Common myeloid progenitor, CD34-positive (primary cell): Measurements from ENCODE around the gene KCNMA1.

ENCODE experiments used
- CTCF ChIA-PET: fragments of 350-600 bp; sonication (Branson Sonifier 250); formaldehyde crosslinking; loops from one replicate; lab custom pipeline; 2021; ENCODE audit warnings: antibody characterized with exemption; lab: Charles Lee
- POLR2A ChIA-PET: fragments of 350-600 bp; sonication (Branson Sonifier 250); formaldehyde crosslinking; loops from one replicate; lab custom pipeline; 2021; ENCODE audit warnings: antibody characterized with exemption; lab: Charles Lee
- DNase-seq, 3 donors: peaks; one replicate each; pipeline versions ENCODE4 v3.0.0 to v3.0.0-alpha.2; 2013
- H3K27ac ChIP-seq, 2 experiments: 1 replicate in 1 of 2; 2 replicates in 1 of 2; pipeline ENCODE4 v1.7.0; 2013; ENCODE audit warnings: inconsistent platforms in 2 of 2, low read length in 2 of 2, mild to moderate bottlenecking in 2 of 2, low read depth in 1 of 2, moderate library complexity in 1 of 2; ENCODE audit not compliant: severe bottlenecking in 2 of 2, insufficient read depth in 1 of 2, poor library complexity in 1 of 2
- H3K27me3 ChIP-seq, 5 experiments: replicated peaks in 2 of 5; 1 replicate in 3 of 5; 2 replicates in 2 of 5; pipeline versions ENCODE4 v1.6.1 to v1.7.0; 2013; ENCODE audit warnings: low read length in 4 of 5, mild to moderate bottlenecking in 2 of 5, moderate library complexity in 2 of 5, inconsistent platforms in 1 of 5; ENCODE audit not compliant: insufficient read depth in 5 of 5, control insufficient read depth in 4 of 5
- H3K36me3 ChIP-seq, 4 experiments: 1 replicate in 2 of 4; 2 replicates in 2 of 4; pipeline versions ENCODE4 v1.6.1 to v1.7.0; 2013; ENCODE audit warnings: low read length in 3 of 4, control low read depth in 1 of 4, mild to moderate bottlenecking in 1 of 4; ENCODE audit not compliant: control insufficient read depth in 4 of 4, insufficient read depth in 4 of 4
- H3K4me1 ChIP-seq, 4 experiments: 1 replicate in 3 of 4; 2 replicates in 1 of 4; pipeline versions ENCODE4 v1.6.1 to v1.7.1; 2013; ENCODE audit warnings: low read length in 3 of 4, mild to moderate bottlenecking in 3 of 4, control low read depth in 1 of 4, inconsistent platforms in 1 of 4, moderate library complexity in 1 of 4; ENCODE audit not compliant: control insufficient read depth in 4 of 4, insufficient read depth in 4 of 4; ENCODE audit errors: control extremely low read depth in 1 of 4
- H3K4me3 ChIP-seq, 7 experiments: 1 replicate in 4 of 7; 2 replicates in 3 of 7; pipeline versions ENCODE4 v1.5.1 to v1.7.0; 2013; ENCODE audit warnings: mild to moderate bottlenecking in 7 of 7, low read length in 6 of 7, moderate library complexity in 6 of 7, inconsistent platforms in 2 of 7, low read depth in 2 of 7, control low read depth in 1 of 7; ENCODE audit not compliant: insufficient read depth in 4 of 7, control insufficient read depth in 1 of 7; ENCODE audit errors: extremely low read depth in 1 of 7
- H3K9me3 ChIP-seq, 5 experiments: 1 replicate in 4 of 5; 2 replicates in 1 of 5; pipeline versions ENCODE4 v1.6.1 to v1.7.1; 2013; ENCODE audit warnings: low read length in 4 of 5, mild to moderate bottlenecking in 2 of 5, inconsistent platforms in 1 of 5, low read depth in 1 of 5, moderate library complexity in 1 of 5; ENCODE audit not compliant: control insufficient read depth in 4 of 5, insufficient read depth in 2 of 5; ENCODE audit errors: control extremely low read depth in 1 of 5
- WGBS: methylation state at CpG from one replicate; pipeline ENCODE4 v1.1.5; 2013; ENCODE audit not compliant: insufficient coverage; 5-methylcytosine and 5-hydroxymethylcytosine counted together

Gene KCNMA1

DNA sequence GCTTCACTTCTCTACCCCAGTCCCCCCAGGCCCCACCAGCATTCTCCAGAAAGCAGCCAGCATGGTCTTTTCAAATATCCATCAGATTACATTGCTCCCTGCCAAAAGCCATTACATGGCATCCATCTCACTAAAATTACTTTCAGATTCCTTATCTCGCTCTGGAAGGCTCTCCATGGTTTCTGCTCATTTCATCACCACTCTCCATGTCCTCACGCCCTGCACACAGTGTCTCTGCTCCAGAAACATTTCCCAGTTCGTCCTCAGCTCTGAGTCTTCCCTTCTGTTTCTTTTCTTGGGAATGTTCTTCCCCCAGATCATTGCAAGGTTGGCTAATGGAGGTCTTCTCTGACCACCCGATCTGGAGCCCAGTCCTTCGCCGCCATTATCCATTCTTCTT, 499.1 kb downstream of the KCNMA1 start:
- CTCF ChIA-PET: no interaction called here
- no peaks in the 10 kb centered on the region for H3K4me1 ChIP-seq
- no peaks in the 10 kb centered on the region for H3K36me3 ChIP-seq
- DNase-seq: no peak
- H3K27ac ChIP-seq: no peak overlapping the region
- 100% methylated on average over 6 of the region's 6 CpGs for WGBS
- POLR2A ChIA-PET: no interaction called here
- no peak overlapping the region for H3K4me3 ChIP-seq
- peaks cover 0 to 8% (median 0%) of the 10 kb centered on the region in 5 experiments for H3K27me3 ChIP-seq
- H3K9me3 ChIP-seq: no peaks in the 10 kb centered on the region

GRCh38 chr10:77135555-77135954, 502.1 kb downstream of the KCNMA1 start:
- Histone ChIP-seq H3K27ac (no peak overlapping the region), H3K4me1 (no peaks in the 10 kb centered on the region), H3K36me3 (no peaks in the 10 kb centered on the region), H3K27me3 (peaks cover 0 to 8% (median 0%) of the 10 kb centered on the region in 5 experiments), H3K4me3 (no peak overlapping the region), H3K9me3 (no peaks in the 10 kb centered on the region)
- DNase-seq: no peak
- CTCF ChIA-PET: no interaction called here
- WGBS: no CpG with 5 or more reads among the region's 3 CpGs
- POLR2A ChIA-PET: no interaction called here

GRCh38 chr10:77131214-77131613, 506.4 kb downstream of the KCNMA1 start:
- Histone ChIP-seq H3K27ac (no peak overlapping the region), H3K4me3 (no peak overlapping the region), H3K36me3 (no peaks in the 10 kb centered on the region), H3K9me3 (no peaks in the 10 kb centered on the region), H3K4me1 (no peaks in the 10 kb centered on the region), H3K27me3 (no peaks in the 10 kb centered on the region)
- POLR2A ChIA-PET: no interaction called here
- 100% methylated on average over 2 of the region's 3 CpGs for WGBS
- CTCF ChIA-PET: no interaction called here
- no peak for DNase-seq

DNA sequence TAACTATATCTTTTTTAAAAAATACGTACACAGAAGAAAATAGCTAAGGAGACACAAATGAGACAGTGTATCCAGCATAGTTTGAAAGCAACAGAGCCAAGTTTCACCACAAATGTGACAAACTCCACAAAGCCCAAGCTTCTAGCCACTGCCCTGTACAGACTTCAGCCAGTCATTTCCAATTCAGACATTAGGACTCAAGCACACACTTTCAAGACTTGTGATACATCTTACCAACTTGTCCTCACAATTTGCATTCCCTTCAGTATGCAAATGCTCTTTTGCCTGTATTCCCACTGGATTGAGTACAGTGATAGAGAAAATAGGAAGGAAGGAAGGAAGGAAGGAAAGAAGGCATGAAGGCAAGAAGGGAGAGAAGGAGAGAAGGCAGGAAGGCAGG, 510.4 kb downstream of the KCNMA1 start:
- no peak for DNase-seq
- Histone ChIP-seq H3K36me3 (no peaks in the 10 kb centered on the region), H3K4me1 (peaks cover 0 to 2% (median 0%) of the 10 kb centered on the region in 4 experiments), H3K9me3 (no peaks in the 10 kb centered on the region), H3K27me3 (no peaks in the 10 kb centered on the region), H3K4me3 (no peak overlapping the region), H3K27ac (no peak overlapping the region)
- POLR2A ChIA-PET: no interaction called here
- WGBS: no CpG with 5 or more reads among the region's 1 CpG
- CTCF ChIA-PET: no interaction called here

DNA sequence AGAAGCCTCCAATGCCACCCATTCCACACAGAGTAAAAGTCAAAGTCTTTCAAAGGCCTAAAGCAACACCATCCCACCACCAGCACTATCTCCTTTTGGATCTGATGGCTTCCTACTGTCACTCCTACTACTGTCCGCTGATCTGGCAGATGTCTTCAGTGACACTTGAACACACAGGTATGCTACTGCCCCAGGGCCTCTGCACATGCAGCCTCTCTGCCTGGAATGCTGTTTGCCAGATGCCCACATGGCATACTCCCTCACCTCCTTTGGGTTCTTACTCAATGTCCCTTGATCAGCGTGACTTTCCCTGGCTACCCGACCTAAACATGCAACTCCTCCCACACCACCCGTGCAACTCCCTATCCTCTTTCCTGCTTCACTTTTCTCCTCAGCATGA, 512.4 kb downstream of the KCNMA1 start:
- no peaks in the 10 kb centered on the region for H3K27me3 ChIP-seq
- no peak overlapping the region for H3K4me3 ChIP-seq
- DNase-seq: no peak
- H3K36me3 ChIP-seq: no peaks in the 10 kb centered on the region
- ChIA-PET CTCF (interaction anchor here (0.7 kb wide), 1 partner anchor 14 kb away, joined by 4 read pairs; no protein-coding TSS in a partner anchor), POLR2A (no interaction called here)
- H3K27ac ChIP-seq: no peak overlapping the region
- no peaks in the 10 kb centered on the region for H3K9me3 ChIP-seq
- H3K4me1 ChIP-seq: peaks cover 0 to 4% (median under 1%) of the 10 kb centered on the region in 4 experiments
- 94% methylated on average over 4 of the region's 4 CpGs for WGBS

DNA sequence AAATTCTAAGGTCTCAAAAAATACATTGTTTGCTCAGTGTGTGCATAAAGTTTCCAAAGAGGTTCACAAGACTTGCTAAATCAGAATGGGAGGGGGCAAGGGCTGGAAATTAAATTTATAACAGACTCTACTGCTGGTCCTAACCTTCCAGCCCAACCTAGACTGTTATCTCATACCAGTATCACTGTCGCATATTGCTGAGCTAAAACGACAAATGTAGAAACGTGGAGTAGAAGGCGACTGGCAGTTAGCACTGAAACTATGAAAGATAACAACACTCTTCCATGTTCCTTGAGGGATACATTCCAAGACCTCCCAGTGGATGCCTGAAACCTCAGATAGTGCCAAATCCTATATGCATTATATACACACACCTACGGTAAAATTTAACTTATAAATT, 514.3 kb downstream of the KCNMA1 start:
- no peaks in the 10 kb centered on the region for H3K36me3 ChIP-seq
- 100% methylated on average over 4 of the region's 5 CpGs for WGBS
- H3K27ac ChIP-seq: no peak overlapping the region
- no peaks in the 10 kb centered on the region for H3K27me3 ChIP-seq
- ChIA-PET POLR2A (no interaction called here), CTCF (no interaction called here)
- DNase-seq: no peak
- H3K4me1 ChIP-seq: peaks cover 0 to 4% (median under 1%) of the 10 kb centered on the region in 4 experiments
- H3K4me3 ChIP-seq: no peak overlapping the region
- no peaks in the 10 kb centered on the region for H3K9me3 ChIP-seq

DNA sequence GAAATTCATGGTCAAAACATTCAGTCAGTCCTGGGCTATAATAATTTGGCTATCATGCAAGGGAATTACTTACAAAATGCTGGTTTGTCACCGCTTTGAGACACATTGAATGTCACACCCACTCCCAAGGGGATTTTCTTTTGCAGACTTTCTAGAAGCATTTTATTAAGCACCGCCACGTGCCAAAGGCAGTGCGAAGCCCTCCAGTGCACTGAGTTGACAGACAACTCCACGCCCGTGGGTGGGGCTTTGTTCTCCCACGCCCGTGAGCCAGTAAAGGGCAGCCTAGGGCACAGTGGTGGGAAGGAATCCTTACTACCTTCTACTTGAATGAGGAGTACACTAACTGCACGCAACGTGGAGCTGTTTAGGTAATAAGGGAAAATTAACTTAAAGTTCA, 515.8 kb downstream of the KCNMA1 start:
- ChIA-PET CTCF (interaction anchor here (2.4 kb wide), 1 partner anchor 11 kb away, joined by 8 read pairs; no protein-coding TSS in a partner anchor), POLR2A (no interaction called here)
- Histone ChIP-seq H3K27ac (no peak overlapping the region), H3K36me3 (no peaks in the 10 kb centered on the region), H3K9me3 (no peaks in the 10 kb centered on the region), H3K27me3 (no peaks in the 10 kb centered on the region), H3K4me1 (peaks cover 0 to 4% (median under 1%) of the 10 kb centered on the region in 4 experiments), H3K4me3 (no peak overlapping the region)
- WGBS: 88% methylated on average over 10 of the region's 10 CpGs
- no peak for DNase-seq
